Measurements from ENCODE around the gene BICD1. TPM values are rescaled to one million over a fixed set of nuclear protein-coding genes. Genes with fewer than 3 reads are reported as not detected.

The BICD1 gene
- total and polyA plus RNA-seq, 2 donors from 2014 or later = 3.8 to 36.7 TPM

Other genes starting within 250 kb of the BICD1 start
- 61.2 TPM for gene RESF1, start 147.4 kb upstream of the BICD1 start, total RNA-seq
- gene RESF1, start 147.4 kb upstream of the BICD1 start, polyA plus RNA-seq (ENCODE audit: insufficient read depth, low read depth, low replicate concordance) = 19.5 TPM